OCI-LY7 (cell line): ENCODE results near the gene DOCK1.

ENCODE experiments used
- EZH2phosphoT487 ChIP-seq: fragments of 200-600 bp; sonication (generic); IDR thresholded peaks from 2 replicates; pipeline ENCODE4 v1.6.1; 2018; ENCODE audit warnings: low read depth, borderline replicate concordance, mild to moderate bottlenecking, mixed run types, antibody characterized with exemption, low read length, moderate library complexity, mixed read lengths
- TF ChIP-seq, protein P1 (sequence below): fragments of 200-600 bp; sonication (generic); conservative IDR thresholded peaks from 2 replicates; pipeline ENCODE4 v1.5.1; 2014; ENCODE audit warnings: mild to moderate bottlenecking, antibody characterized with exemption, low read length, moderate library complexity, mixed read lengths

GRCh38 chr10:127148066-127148932 lies 243.1 kb downstream of the DOCK1 start:
- TF ChIP-seq, protein P1, sequence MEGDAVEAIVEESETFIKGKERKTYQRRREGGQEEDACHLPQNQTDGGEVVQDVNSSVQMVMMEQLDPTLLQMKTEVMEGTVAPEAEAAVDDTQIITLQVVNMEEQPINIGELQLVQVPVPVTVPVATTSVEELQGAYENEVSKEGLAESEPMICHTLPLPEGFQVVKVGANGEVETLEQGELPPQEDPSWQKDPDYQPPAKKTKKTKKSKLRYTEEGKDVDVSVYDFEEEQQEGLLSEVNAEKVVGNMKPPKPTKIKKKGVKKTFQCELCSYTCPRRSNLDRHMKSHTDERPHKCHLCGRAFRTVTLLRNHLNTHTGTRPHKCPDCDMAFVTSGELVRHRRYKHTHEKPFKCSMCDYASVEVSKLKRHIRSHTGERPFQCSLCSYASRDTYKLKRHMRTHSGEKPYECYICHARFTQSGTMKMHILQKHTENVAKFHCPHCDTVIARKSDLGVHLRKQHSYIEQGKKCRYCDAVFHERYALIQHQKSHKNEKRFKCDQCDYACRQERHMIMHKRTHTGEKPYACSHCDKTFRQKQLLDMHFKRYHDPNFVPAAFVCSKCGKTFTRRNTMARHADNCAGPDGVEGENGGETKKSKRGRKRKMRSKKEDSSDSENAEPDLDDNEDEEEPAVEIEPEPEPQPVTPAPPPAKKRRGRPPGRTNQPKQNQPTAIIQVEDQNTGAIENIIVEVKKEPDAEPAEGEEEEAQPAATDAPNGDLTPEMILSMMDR, result no peak
- no peak for TF ChIP-seq EZH2phosphoT487
